ENCODE results near the gene FGF3. TPM values are rescaled to one million over a fixed set of nuclear protein-coding genes. Genes with fewer than 3 reads are reported as not detected.

The FGF3 gene
- total RNA-seq, 1 donor from 2014 or later = not detected

DNA sequence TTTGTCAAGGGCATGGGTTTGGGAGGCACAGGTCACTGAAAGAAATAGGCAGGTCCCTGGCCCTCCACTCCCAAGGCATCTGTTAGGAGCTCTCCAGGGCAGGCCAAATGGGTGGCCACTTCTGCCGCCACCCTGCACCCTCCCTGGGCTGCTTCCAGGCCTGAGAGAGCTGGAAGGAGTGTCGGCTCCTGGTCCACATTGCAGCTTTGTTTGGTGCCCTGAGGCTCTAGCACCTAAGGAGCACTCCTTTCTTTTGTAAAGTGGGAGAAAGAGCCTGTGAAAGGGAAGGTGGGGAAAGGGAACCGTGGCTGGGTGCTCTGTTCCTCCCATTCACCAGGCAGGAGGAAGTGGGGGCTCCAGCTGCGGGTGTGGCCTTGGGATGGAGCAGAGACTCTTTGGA is 31.8 kb downstream of the FGF3 start:
- Histone ChIP-seq H3K4me2 (no peak overlapping the region), H3K4me3 (no peak overlapping the region), H3K27ac (no peak overlapping the region), H2AFZ (replicated peaks) (no peak overlapping the region), H3K36me3 (no peaks in the 10 kb centered on the region), H3K9me3 (ENCODE audit: low read depth) (no peaks in the 10 kb centered on the region), H3K27me3 (no peaks in the 10 kb centered on the region), H3F3A (ENCODE audit: low read depth) (no peaks in the 10 kb centered on the region), H3K4me1 (no peaks in the 10 kb centered on the region), H4K20me1 (ENCODE audit: low read depth) (no peaks in the 10 kb centered on the region), H3K79me2 (ENCODE audit: low read depth) (no peaks in the 10 kb centered on the region), H3K9ac (no peak overlapping the region)
- DNase-seq (ENCODE audit: low spot score) = no peak
- H3K4me3 Mint-ChIP-seq = no peak overlapping the region
- TF ChIP-seq EZH2phosphoT487 (IDR thresholded peaks at IDR 0.05) (no peak), EZH2 (IDR thresholded peaks at IDR 0.05) (no peak)
- TF ChIP-seq, protein P1, sequence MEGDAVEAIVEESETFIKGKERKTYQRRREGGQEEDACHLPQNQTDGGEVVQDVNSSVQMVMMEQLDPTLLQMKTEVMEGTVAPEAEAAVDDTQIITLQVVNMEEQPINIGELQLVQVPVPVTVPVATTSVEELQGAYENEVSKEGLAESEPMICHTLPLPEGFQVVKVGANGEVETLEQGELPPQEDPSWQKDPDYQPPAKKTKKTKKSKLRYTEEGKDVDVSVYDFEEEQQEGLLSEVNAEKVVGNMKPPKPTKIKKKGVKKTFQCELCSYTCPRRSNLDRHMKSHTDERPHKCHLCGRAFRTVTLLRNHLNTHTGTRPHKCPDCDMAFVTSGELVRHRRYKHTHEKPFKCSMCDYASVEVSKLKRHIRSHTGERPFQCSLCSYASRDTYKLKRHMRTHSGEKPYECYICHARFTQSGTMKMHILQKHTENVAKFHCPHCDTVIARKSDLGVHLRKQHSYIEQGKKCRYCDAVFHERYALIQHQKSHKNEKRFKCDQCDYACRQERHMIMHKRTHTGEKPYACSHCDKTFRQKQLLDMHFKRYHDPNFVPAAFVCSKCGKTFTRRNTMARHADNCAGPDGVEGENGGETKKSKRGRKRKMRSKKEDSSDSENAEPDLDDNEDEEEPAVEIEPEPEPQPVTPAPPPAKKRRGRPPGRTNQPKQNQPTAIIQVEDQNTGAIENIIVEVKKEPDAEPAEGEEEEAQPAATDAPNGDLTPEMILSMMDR (IDR thresholded peaks at IDR 0.05) = no peak
- no peaks in the 10 kb centered on the region for H3K9me3 Mint-ChIP-seq
- H3K27ac Mint-ChIP-seq = no peak overlapping the region
- H3K4me1 Mint-ChIP-seq = peaks cover 4% of the 10 kb centered on the region
- peaks cover 5% of the 10 kb centered on the region for H3K27me3 Mint-ChIP-seq (ENCODE audit: insufficient read depth, low read depth)
- no peaks in the 10 kb centered on the region for H3K36me3 Mint-ChIP-seq

DNA sequence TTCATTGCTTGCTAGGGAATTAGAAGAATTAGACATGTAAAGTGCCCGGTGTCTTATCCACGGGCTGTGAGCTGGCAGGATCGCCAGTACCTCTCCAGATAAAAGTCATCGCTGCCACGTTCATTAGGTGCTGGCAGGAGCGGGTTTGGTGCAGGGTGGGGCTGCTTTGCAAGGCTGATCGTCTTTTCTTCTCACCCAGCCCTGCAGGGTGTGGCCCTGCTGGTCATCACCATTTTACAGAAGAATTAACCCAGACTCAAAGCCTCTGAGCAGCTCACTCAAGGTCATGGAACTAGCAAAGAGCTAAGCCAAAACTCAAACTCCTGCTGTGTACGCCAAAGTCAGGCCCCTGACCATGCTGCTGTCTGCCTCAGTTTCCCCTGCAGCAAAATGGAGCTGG is 38.0 kb downstream of the FGF3 start:
- DNase-seq (ENCODE audit: low spot score) = no peak
- Histone ChIP-seq H3K4me2 (no peak overlapping the region), H3K9me3 (ENCODE audit: low read depth) (no peaks in the 10 kb centered on the region), H3K9ac (no peak overlapping the region), H3K27me3 (peaks cover 17% of the 10 kb centered on the region), H2AFZ (replicated peaks) (no peak overlapping the region), H3F3A (ENCODE audit: low read depth) (no peaks in the 10 kb centered on the region), H3K4me3 (no peak overlapping the region), H3K4me1 (no peaks in the 10 kb centered on the region), H3K27ac (no peak overlapping the region), H3K36me3 (no peaks in the 10 kb centered on the region), H3K79me2 (ENCODE audit: low read depth) (no peaks in the 10 kb centered on the region), H4K20me1 (ENCODE audit: low read depth) (no peaks in the 10 kb centered on the region)
- H3K4me1 Mint-ChIP-seq = peaks cover 3% of the 10 kb centered on the region
- H3K4me3 Mint-ChIP-seq = no peak overlapping the region
- H3K36me3 Mint-ChIP-seq = no peaks in the 10 kb centered on the region
- H3K27ac Mint-ChIP-seq = no peak overlapping the region
- H3K27me3 Mint-ChIP-seq (ENCODE audit: insufficient read depth, low read depth) = peaks cover 24% of the 10 kb centered on the region
- TF ChIP-seq, protein P1 (IDR thresholded peaks at IDR 0.05) = no peak
- no peaks in the 10 kb centered on the region for H3K9me3 Mint-ChIP-seq

DNA sequence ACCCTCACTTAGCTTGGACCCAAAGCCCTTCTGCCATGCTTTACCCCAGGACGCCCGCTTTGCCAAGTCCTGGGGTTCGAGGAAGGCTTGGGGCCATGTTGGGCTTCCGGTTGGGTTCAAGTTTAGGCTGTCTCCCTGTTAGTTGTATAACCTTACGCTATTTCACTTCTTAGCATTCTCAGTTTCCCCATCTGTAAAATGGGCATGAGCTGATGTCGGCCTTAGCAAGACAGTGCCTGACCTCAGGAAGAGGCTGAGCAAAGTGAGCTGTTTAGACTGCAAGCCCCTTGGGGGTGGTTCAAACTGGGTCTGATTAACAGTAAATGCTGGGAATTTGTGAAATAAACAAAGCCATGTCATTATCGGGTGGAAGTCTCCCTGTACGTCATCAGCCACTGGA is 40.8 kb downstream of the FGF3 start:
- Histone ChIP-seq H3K27me3 (peaks cover 46% of the 10 kb centered on the region), H3K4me3 (no peak overlapping the region), H3K9me3 (ENCODE audit: low read depth) (no peaks in the 10 kb centered on the region), H2AFZ (replicated peaks) (no peak overlapping the region), H3K36me3 (no peaks in the 10 kb centered on the region), H3K4me2 (no peak overlapping the region), H3K9ac (no peak overlapping the region), H3F3A (ENCODE audit: low read depth) (peaks cover 7% of the 10 kb centered on the region), H3K27ac (no peak overlapping the region), H3K4me1 (peaks cover 21% of the 10 kb centered on the region), H4K20me1 (ENCODE audit: low read depth) (peaks cover 6% of the 10 kb centered on the region), H3K79me2 (ENCODE audit: low read depth) (no peaks in the 10 kb centered on the region)
- H3K27ac Mint-ChIP-seq = no peak overlapping the region
- H3K36me3 Mint-ChIP-seq = no peaks in the 10 kb centered on the region
- H3K4me3 Mint-ChIP-seq = no peak overlapping the region
- no peak for DNase-seq (ENCODE audit: low spot score)
- no peaks in the 10 kb centered on the region for H3K9me3 Mint-ChIP-seq
- peaks cover 3% of the 10 kb centered on the region for H3K4me1 Mint-ChIP-seq
- no peak for TF ChIP-seq EZH2phosphoT487 (IDR thresholded peaks at IDR 0.05)
- TF ChIP-seq EZH2 (IDR thresholded peaks at IDR 0.05) = no peak
- TF ChIP-seq, protein P1 (IDR thresholded peaks at IDR 0.05) = no peak
- H3K27me3 Mint-ChIP-seq (ENCODE audit: insufficient read depth, low read depth) = peaks cover 33% of the 10 kb centered on the region

Measured in neural progenitor cell (in vitro differentiated cells).